Activated T-cell treated with anti-CD3 and anti-CD28 coated beads for 48 hours (primary cell): ENCODE data around the gene KIRREL1.
"Not testable (repeated sequence)": the region's sequence is repeated elsewhere in the genome, so short reads cannot be mapped to it uniquely, and the experiment has no call there.

Experiments
- DNase-seq: peaks from one replicate; pipeline ENCODE4 v3.0.0-alpha.2; 2020; ENCODE audit warnings: low read depth

Gene KIRREL1

GRCh38 chr1:158105352-158106095 lies 112.1 kb downstream of the KIRREL1 start:
- DNase-seq = no peak

- no peak for DNase-seq
Measured at GRCh38 chr1:158107916-158108315, 114.5 kb downstream of the KIRREL1 start.

- peak; percentile 34 for DNase-seq
Measured at GRCh38 chr1:158112994-158113758, 119.7 kb downstream of the KIRREL1 start.

GRCh38 chr1:158113759-158114127 lies 120.3 kb downstream of the KIRREL1 start:
- DNase-seq = no peak

- no peak for DNase-seq
Measured at GRCh38 chr1:158115126-158115525, 121.7 kb downstream of the KIRREL1 start.

GRCh38 chr1:158116311-158117167 lies 123.1 kb downstream of the KIRREL1 start:
- DNase-seq = no peak

GRCh38 chr1:158117854-158118704 lies 124.6 kb downstream of the KIRREL1 start:
- peak; percentile 27 for DNase-seq

- no peak for DNase-seq
Measured at GRCh38 chr1:158118713-158119402, 125.4 kb downstream of the KIRREL1 start.

GRCh38 chr1:158119976-158120653 lies 126.7 kb downstream of the KIRREL1 start:
- no peak for DNase-seq

- DNase-seq = no peak
Measured at GRCh38 chr1:158121604-158122254, 128.3 kb downstream of the KIRREL1 start.

- DNase-seq = no peak
Measured at GRCh38 chr1:158122833-158123388, 129.5 kb downstream of the KIRREL1 start.

GRCh38 chr1:158124034-158124433 lies 130.6 kb downstream of the KIRREL1 start:
- no peak for DNase-seq

- DNase-seq = peak; percentile 45
Measured at GRCh38 chr1:158124999-158125398, 131.6 kb downstream of the KIRREL1 start.

GRCh38 chr1:158126425-158126824 lies 133.0 kb downstream of the KIRREL1 start:
- no peak for DNase-seq

GRCh38 chr1:158128531-158128930 lies 135.1 kb downstream of the KIRREL1 start:
- not testable (repeated sequence) for DNase-seq

GRCh38 chr1:158131217-158131616 lies 137.8 kb downstream of the KIRREL1 start:
- no peak for DNase-seq

- no peak for DNase-seq
Measured at GRCh38 chr1:158140764-158141192, 147.3 kb downstream of the KIRREL1 start.

- DNase-seq = no peak
Measured at GRCh38 chr1:158145173-158145719, 151.8 kb downstream of the KIRREL1 start.

GRCh38 chr1:158146165-158146564 lies 152.7 kb downstream of the KIRREL1 start:
- DNase-seq = no peak
